ENCODE measurements around the gene VPS52. TPM values are rescaled to one million over a fixed set of nuclear protein-coding genes. Genes with fewer than 3 reads are reported as not detected.
"Not testable (repeated sequence)": the region's sequence is repeated elsewhere in the genome, so short reads cannot be mapped to it uniquely, and the experiment has no call there.

VPS52 gene
- total RNA-seq, 1 donor from 2014 or later: 32.3 TPM

DNA sequence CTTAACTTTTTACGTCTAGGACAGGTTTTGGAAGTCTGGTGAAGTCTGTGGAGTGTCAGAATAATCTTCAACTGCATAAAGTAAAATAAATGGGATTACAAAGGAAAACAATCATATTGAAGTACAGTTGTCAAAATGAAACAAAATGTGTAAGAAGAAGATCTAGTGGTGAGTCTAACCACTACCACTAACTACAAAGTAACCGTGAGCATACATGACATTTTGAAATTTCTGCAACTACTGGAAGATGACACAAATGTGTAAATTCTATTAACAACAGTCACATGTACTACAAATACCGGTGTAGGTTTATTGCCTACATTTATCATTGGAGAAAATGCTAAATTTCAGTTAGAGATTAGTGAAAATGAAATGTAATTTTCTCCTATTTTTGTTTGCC lies 29.7 kb downstream of the VPS52 start:
- Histone ChIP-seq H3K27me3 (ENCODE audit: control insufficient read depth, insufficient read depth, low read length) (peaks cover 2% of the 10 kb centered on the region), H3K4me3 (ENCODE audit: low read depth, low read length) (no peak overlapping the region), H3K36me3 (ENCODE audit: control insufficient read depth, insufficient read depth, low read length) (no peaks in the 10 kb centered on the region)
- DNase-seq (ENCODE audit: low read depth): no peak
- no peak for TF ChIP-seq CTCF (IDR thresholded peaks at IDR 0.05; ENCODE audit: insufficient read depth, low read length, poor library complexity, severe bottlenecking)

GRCh38 chr6:33237741-33238140 lies 33.9 kb downstream of the VPS52 start:
- no peaks in the 10 kb centered on the region for H3K36me3 ChIP-seq (ENCODE audit: control insufficient read depth, insufficient read depth, low read length)
- DNase-seq (ENCODE audit: low read depth): no peak
- H3K27me3 ChIP-seq (ENCODE audit: control insufficient read depth, insufficient read depth, low read length): peaks cover 13% of the 10 kb centered on the region
- H3K4me3 ChIP-seq (ENCODE audit: low read depth, low read length): no peak overlapping the region
- no peak for TF ChIP-seq CTCF (IDR thresholded peaks at IDR 0.05; ENCODE audit: insufficient read depth, low read length, poor library complexity, severe bottlenecking)

DNA sequence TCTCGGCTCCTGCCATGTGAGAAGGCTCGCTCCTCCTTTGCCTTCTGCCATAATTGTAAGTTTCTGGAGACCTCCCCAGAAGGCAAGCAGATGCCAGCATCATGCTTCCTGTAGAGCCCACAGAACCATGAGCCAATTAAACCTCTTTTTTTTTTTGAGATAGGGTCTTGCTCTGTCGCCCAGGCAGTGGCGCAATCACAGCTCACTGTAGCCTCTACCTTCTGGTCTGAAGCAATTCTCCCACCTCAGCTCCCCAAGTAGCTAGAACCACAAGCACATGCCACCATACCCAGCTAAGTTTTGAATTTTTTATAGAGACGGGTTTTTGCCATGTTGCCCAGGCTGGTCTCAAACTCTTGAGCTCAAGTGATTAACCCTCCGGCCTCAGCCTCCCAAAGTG lies 34.8 kb downstream of the VPS52 start:
- H3K4me3 ChIP-seq (ENCODE audit: low read depth, low read length): no peak overlapping the region
- no peaks in the 10 kb centered on the region for H3K36me3 ChIP-seq (ENCODE audit: control insufficient read depth, insufficient read depth, low read length)
- no peak for DNase-seq (ENCODE audit: low read depth)
- TF ChIP-seq CTCF (IDR thresholded peaks at IDR 0.05; ENCODE audit: insufficient read depth, low read length, poor library complexity, severe bottlenecking): no peak
- peaks cover 13% of the 10 kb centered on the region for H3K27me3 ChIP-seq (ENCODE audit: control insufficient read depth, insufficient read depth, low read length)

DNA sequence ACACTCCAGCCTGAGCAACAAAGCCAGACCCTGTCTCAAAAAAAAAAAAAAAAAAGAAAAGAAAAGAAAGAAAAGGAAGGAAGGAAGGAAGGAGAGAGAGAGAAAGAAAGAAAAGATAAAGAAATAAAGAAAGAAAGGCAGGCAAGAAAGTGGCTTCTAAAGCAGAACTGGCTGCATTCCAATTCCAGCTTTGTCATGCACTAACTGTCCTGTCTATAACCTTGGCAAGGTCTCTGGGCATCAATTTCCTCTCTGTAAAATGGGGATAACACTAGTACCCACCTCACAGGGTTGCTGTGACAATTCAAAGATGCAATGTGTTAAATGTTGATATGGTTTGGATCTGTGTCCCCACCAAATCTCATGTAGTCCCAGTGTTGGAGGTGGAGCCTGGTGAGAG lies 35.3 kb downstream of the VPS52 start:
- Histone ChIP-seq H3K27me3 (ENCODE audit: control insufficient read depth, insufficient read depth, low read length) (peaks cover 13% of the 10 kb centered on the region), H3K36me3 (ENCODE audit: control insufficient read depth, insufficient read depth, low read length) (no peaks in the 10 kb centered on the region), H3K4me3 (ENCODE audit: low read depth, low read length) (no peak overlapping the region)
- no peak for TF ChIP-seq CTCF (IDR thresholded peaks at IDR 0.05; ENCODE audit: insufficient read depth, low read length, poor library complexity, severe bottlenecking)
- no peak for DNase-seq (ENCODE audit: low read depth)

- Histone ChIP-seq H3K27me3 (ENCODE audit: control insufficient read depth, insufficient read depth, low read length) (peaks cover 13% of the 10 kb centered on the region), H3K36me3 (ENCODE audit: control insufficient read depth, insufficient read depth, low read length) (no peaks in the 10 kb centered on the region), H3K4me3 (ENCODE audit: low read depth, low read length) (no peak overlapping the region)
- no peak for DNase-seq (ENCODE audit: low read depth)
- TF ChIP-seq CTCF (IDR thresholded peaks at IDR 0.05; ENCODE audit: insufficient read depth, low read length, poor library complexity, severe bottlenecking): no peak
Observed at GRCh38 chr6:33235221-33235634, 36.4 kb downstream of the VPS52 start.

DNA sequence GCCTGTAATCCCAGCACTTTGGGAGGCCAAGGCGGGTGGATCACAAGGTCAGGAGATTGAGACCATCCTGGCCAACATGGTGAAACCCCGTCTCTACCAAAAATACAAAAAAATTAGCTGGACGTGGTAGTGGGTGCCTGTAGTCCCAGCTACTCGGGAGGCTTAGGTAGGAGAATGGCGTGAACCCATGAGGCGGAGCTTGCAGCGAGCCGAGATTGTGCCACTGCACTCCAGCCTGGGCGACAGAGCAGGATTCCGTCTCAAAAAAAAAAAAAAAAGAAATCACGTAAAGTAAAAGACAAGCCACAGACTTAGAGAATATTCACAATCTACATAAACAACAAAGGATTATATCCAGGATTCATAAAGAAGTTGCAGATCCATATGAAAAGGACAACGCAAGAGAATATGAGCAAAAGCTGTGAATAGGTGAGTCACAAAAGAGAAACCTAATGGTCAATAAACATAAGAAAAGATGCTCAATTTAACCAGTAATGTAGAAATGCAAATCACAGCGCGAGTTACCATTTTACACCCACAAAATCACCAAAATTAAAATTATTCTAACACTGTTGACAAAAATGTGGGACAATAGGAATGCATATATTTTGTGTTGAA lies 45.1 kb downstream of the VPS52 start:
- not testable (repeated sequence) for H3K4me3 ChIP-seq (ENCODE audit: low read depth, low read length); DNase-seq (ENCODE audit: low read depth); H3K36me3 ChIP-seq (ENCODE audit: control insufficient read depth, insufficient read depth, low read length); H3K27me3 ChIP-seq (ENCODE audit: control insufficient read depth, insufficient read depth, low read length)

Measured in kidney epithelial cell (primary cell).